CD4-positive, alpha-beta T cell treated with Interleukin-17A for 1 hour (primary cell): ENCODE measurements around the gene IL3RA.

ENCODE experiments used
- DNase-seq: peaks from one replicate; pipeline ENCODE4 v3.0.0-alpha.2; 2020

IL3RA gene

GRCh38 chrX:1427756-1428155 is 91.2 kb downstream of the IL3RA start:
- no peak for DNase-seq

GRCh38 chrX:1430451-1430850 is 93.9 kb downstream of the IL3RA start:
- no peak for DNase-seq
